T-helper 1 cell treated with Interleukin-12 subunit alpha and Interleukin-12 subunit beta and Interleukin-4 antibody, amounts not matched to agents 30 μg/mL and 1 μg/mL, for 36 hours (primary cell): ENCODE results near the gene KRTAP10-10.
A peak's percentile ranks its signal among the peaks of the same experiment; 100 is the strongest.

Experiments used
- H3K27ac Mint-ChIP-seq: one replicate; pipeline ENCODE4 v1.8.0; 2021; ENCODE audit warnings: mild to moderate bottlenecking, mixed read lengths
- H3K27me3 Mint-ChIP-seq: one replicate; pipeline ENCODE4 v1.8.0; 2021; ENCODE audit warnings: low read depth, mixed read lengths
- H3K36me3 Mint-ChIP-seq: one replicate; pipeline ENCODE4 v1.8.0; 2021; ENCODE audit warnings: low read depth, mixed read lengths
- H3K4me1 Mint-ChIP-seq: one replicate; pipeline ENCODE4 v1.8.0; 2021; ENCODE audit warnings: low read depth, mixed read lengths
- H3K4me3 Mint-ChIP-seq: one replicate; pipeline ENCODE4 v1.8.0; 2021; ENCODE audit warnings: mild to moderate bottlenecking, moderate library complexity, mixed read lengths
- H3K9me3 Mint-ChIP-seq: one replicate; pipeline ENCODE4 v1.8.0; 2021; ENCODE audit warnings: mixed read lengths

Gene KRTAP10-10

GRCh38 chr21:44647222-44647552, 10.0 kb downstream of the KRTAP10-10 start:
- Mint-ChIP-seq H3K4me1 (peaks cover 9% of the 10 kb centered on the region), H3K27ac (no peak overlapping the region), H3K27me3 (peaks cover 6% of the 10 kb centered on the region), H3K36me3 (peaks cover 16% of the 10 kb centered on the region), H3K4me3 (no peak overlapping the region), H3K9me3 (peaks cover 32% of the 10 kb centered on the region)

- Mint-ChIP-seq H3K27me3 (peaks cover 6% of the 10 kb centered on the region), H3K4me3 (no peak overlapping the region), H3K9me3 (peaks cover 25% of the 10 kb centered on the region), H3K27ac (no peak overlapping the region), H3K36me3 (peaks cover 17% of the 10 kb centered on the region), H3K4me1 (peaks cover 9% of the 10 kb centered on the region)
Observed at GRCh38 chr21:44648557-44649311, 11.6 kb downstream of the KRTAP10-10 start.

GRCh38 chr21:44649521-44650100, 12.5 kb downstream of the KRTAP10-10 start:
- Mint-ChIP-seq H3K27ac (no peak overlapping the region), H3K9me3 (peaks cover 21% of the 10 kb centered on the region), H3K36me3 (peaks cover 18% of the 10 kb centered on the region), H3K4me1 (peaks cover 16% of the 10 kb centered on the region), H3K4me3 (no peak overlapping the region), H3K27me3 (peaks cover 5% of the 10 kb centered on the region)

GRCh38 chr21:44650265-44650972, 13.3 kb downstream of the KRTAP10-10 start:
- peaks cover 18% of the 10 kb centered on the region for H3K4me1 Mint-ChIP-seq
- H3K36me3 Mint-ChIP-seq = peaks cover 19% of the 10 kb centered on the region
- no peak overlapping the region for H3K27ac Mint-ChIP-seq
- no peaks in the 10 kb centered on the region for H3K27me3 Mint-ChIP-seq
- peaks cover 20% of the 10 kb centered on the region for H3K9me3 Mint-ChIP-seq
- H3K4me3 Mint-ChIP-seq = no peak overlapping the region

- Mint-ChIP-seq H3K4me1 (peaks cover 22% of the 10 kb centered on the region), H3K27ac (no peak overlapping the region), H3K27me3 (no peaks in the 10 kb centered on the region), H3K36me3 (peaks cover 26% of the 10 kb centered on the region), H3K4me3 (no peak overlapping the region), H3K9me3 (peaks cover 24% of the 10 kb centered on the region)
Observed at GRCh38 chr21:44650973-44651675, 14.0 kb downstream of the KRTAP10-10 start.

- Mint-ChIP-seq H3K4me1 (peaks cover 38% of the 10 kb centered on the region), H3K36me3 (peaks cover 40% of the 10 kb centered on the region), H3K4me3 (no peak overlapping the region), H3K27me3 (no peaks in the 10 kb centered on the region), H3K27ac (no peak overlapping the region), H3K9me3 (peaks cover 42% of the 10 kb centered on the region)
Observed at GRCh38 chr21:44653123-44653522, 16.0 kb downstream of the KRTAP10-10 start.

GRCh38 chr21:44653656-44654575, 16.8 kb downstream of the KRTAP10-10 start:
- Mint-ChIP-seq H3K4me1 (peaks cover 46% of the 10 kb centered on the region), H3K27ac (peak overlapping the region; percentile 64), H3K36me3 (peaks cover 48% of the 10 kb centered on the region), H3K27me3 (no peaks in the 10 kb centered on the region), H3K4me3 (no peak overlapping the region), H3K9me3 (peaks cover 50% of the 10 kb centered on the region)

GRCh38 chr21:44654576-44655175, 17.5 kb downstream of the KRTAP10-10 start, which contains the start of gene KRTAP12-4:
Gene KRTAP12-4, minus strand, starts transcription at chr21:44654659. Its CDS starts 45 bp downstream, at chr21:44654614.
- peaks cover 53% of the 10 kb centered on the region for H3K4me1 Mint-ChIP-seq
- peaks cover 57% of the 10 kb centered on the region for H3K9me3 Mint-ChIP-seq
- H3K27ac Mint-ChIP-seq = peak within 1 kb of the TSS; percentile 75
- peaks cover 56% of the 10 kb centered on the region for H3K36me3 Mint-ChIP-seq
- H3K27me3 Mint-ChIP-seq = peaks cover under 1% of the 10 kb centered on the region
- H3K4me3 Mint-ChIP-seq = no peak within 1 kb of the TSS

GRCh38 chr21:44656868-44657267, 19.7 kb downstream of the KRTAP10-10 start:
- H3K27ac Mint-ChIP-seq = peak overlapping the region; percentile 99
- H3K9me3 Mint-ChIP-seq = peaks cover 70% of the 10 kb centered on the region
- H3K4me1 Mint-ChIP-seq = peaks cover 59% of the 10 kb centered on the region
- peaks cover 14% of the 10 kb centered on the region for H3K27me3 Mint-ChIP-seq
- H3K36me3 Mint-ChIP-seq = peaks cover 63% of the 10 kb centered on the region
- H3K4me3 Mint-ChIP-seq = peak overlapping the region; percentile 71

GRCh38 chr21:44657635-44658540, 20.7 kb downstream of the KRTAP10-10 start, which contains the start of gene KRTAP12-3:
Gene KRTAP12-3, plus strand, starts transcription at chr21:44657932. Its CDS starts 48 bp downstream, at chr21:44657980.
- Mint-ChIP-seq H3K4me3 (peak within 1 kb of the TSS; percentile 71), H3K4me1 (peaks cover 59% of the 10 kb centered on the region), H3K27me3 (peaks cover 22% of the 10 kb centered on the region), H3K9me3 (peaks cover 77% of the 10 kb centered on the region), H3K27ac (peak within 1 kb of the TSS; percentile 99), H3K36me3 (peaks cover 65% of the 10 kb centered on the region)

- Mint-ChIP-seq H3K27ac (peak overlapping the region; percentile 99), H3K4me1 (peaks cover 58% of the 10 kb centered on the region), H3K9me3 (peaks cover 76% of the 10 kb centered on the region), H3K36me3 (peaks cover 63% of the 10 kb centered on the region), H3K27me3 (peaks cover 25% of the 10 kb centered on the region), H3K4me3 (peak overlapping the region; percentile 71)
Observed at GRCh38 chr21:44658541-44658910, 21.4 kb downstream of the KRTAP10-10 start.

GRCh38 chr21:44658913-44659595, 21.9 kb downstream of the KRTAP10-10 start:
- H3K27me3 Mint-ChIP-seq = peaks cover 25% of the 10 kb centered on the region
- H3K36me3 Mint-ChIP-seq = peaks cover 58% of the 10 kb centered on the region
- H3K27ac Mint-ChIP-seq = peak overlapping the region; percentile 99
- H3K4me3 Mint-ChIP-seq = peak overlapping the region; percentile 71
- H3K4me1 Mint-ChIP-seq = peaks cover 53% of the 10 kb centered on the region
- peaks cover 76% of the 10 kb centered on the region for H3K9me3 Mint-ChIP-seq
